GM12872 (cell line): ENCODE data around the gene PHRF1.

Experiments
- CTCF ChIP-seq: IDR thresholded peaks from 3 replicates; pipeline ENCODE4 v1.5.1; 2011; ENCODE audit warnings: low read depth, mild to moderate bottlenecking, low read length, moderate library complexity; ENCODE audit not compliant: insufficient read depth

The PHRF1 gene

GRCh38 chr11:567629-568292 is 8.5 kb upstream of the PHRF1 start:
- no peak for TF ChIP-seq CTCF

GRCh38 chr11:568306-569157 is 7.7 kb upstream of the PHRF1 start:
- TF ChIP-seq CTCF: no peak

GRCh38 chr11:569158-569885 is 6.9 kb upstream of the PHRF1 start:
- no peak for TF ChIP-seq CTCF

DNA sequence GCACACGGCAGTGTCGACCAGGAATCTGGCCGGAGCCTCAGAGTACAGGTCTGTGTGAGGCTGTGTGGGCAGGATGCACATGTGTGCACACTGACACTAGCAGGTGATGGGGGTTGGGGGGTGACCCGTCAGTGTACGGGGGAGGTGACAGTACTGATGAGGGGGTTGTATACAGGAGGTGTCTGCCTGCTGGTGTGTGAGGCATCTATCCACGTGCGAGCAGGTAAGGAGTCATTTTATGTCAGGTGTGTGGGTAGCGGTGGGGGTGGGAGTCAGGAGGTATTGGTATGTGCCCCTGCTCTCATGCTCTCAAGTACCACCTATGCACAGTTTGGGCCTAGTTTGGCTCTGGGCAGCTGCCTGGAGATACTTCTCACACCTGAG is 4.5 kb upstream of the PHRF1 start:
- TF ChIP-seq CTCF: no peak

GRCh38 chr11:573146-573759 is 3.0 kb upstream of the PHRF1 start:
- TF ChIP-seq CTCF: no peak

GRCh38 chr11:574632-575312 is 1.5 kb upstream of the PHRF1 start:
- no peak for TF ChIP-seq CTCF
